Fibroblast of peridontal ligament (primary cell): Measurements from ENCODE around the gene FSD2.
"Not testable (repeated sequence)": the region's sequence is repeated elsewhere in the genome, so short reads cannot be mapped to it uniquely, and the experiment has no call there.

Source experiments
- DNase-seq: peaks from one replicate; pipeline ENCODE4 v3.0.0-alpha.2; 2010; ENCODE audit errors: extremely low read depth

FSD2 gene

DNA sequence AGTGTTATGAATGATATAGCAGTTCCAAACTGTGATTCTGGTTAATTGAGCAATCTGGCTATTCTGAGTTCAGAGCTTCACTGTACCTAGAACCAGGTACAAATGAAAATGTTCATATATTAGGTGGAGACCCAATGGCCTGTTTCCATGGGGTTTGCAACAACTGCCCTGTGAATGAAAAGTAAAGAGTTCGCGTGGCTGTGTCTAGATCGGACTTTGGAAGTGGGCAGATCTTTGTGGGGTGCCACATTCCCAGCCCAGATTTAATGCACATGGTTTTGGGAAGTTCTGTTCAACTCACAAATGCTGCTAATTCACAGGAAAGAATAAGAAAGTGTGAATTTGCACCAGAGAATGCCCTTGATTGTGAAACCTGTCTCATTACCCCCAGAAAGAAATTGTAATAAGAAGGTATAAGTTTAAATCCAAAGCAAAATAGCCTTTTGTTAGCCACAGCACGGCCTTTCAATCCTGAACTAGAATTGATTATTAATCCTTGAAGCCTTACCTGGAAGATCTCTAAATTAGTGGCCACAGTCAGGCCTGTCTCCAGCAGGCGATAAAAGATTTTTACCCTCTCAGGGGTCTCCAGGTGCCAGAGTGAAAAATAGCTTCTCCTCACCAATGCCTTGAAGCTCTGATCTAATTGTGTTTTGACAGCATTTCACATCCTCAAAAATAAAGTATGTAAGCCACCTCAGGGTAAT lies 26.2 kb upstream of the FSD2 start:
- no peak for DNase-seq

DNA sequence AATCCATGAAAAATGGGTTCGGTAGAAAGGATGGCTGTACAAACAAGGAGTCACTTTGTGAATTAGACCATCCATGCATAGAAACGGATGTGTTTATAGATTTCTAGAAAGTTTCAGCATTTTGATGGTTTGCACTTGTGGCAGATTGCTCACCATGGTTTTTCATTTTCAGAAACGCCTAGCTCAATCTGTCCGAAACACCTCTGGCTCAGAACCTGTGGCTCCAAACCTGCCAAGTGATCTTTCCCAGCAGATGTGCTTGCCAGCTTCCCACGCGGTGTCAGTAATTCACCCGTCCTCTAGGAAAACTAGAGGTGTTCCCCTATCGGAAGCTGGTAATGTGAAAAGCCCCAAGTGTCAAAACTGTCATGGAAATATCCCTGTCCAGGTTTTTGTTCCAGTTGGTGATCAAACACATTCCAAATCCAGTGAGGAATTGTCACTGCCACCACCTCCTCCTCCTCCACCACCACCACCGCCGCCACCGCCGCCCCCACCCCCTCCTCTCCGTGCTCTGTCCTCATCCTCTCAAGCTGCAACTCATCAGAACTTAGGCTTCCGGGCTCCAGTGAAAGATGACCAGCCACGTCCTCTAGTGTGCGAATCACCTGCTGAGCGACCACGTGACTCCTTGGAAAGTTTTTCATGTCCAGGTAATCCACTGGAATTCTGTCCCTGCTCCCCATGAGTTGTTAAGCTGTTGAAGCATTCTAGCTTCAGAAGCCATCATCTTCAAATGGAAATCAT lies 24.7 kb upstream of the FSD2 start:
- DNase-seq, result no peak

DNA sequence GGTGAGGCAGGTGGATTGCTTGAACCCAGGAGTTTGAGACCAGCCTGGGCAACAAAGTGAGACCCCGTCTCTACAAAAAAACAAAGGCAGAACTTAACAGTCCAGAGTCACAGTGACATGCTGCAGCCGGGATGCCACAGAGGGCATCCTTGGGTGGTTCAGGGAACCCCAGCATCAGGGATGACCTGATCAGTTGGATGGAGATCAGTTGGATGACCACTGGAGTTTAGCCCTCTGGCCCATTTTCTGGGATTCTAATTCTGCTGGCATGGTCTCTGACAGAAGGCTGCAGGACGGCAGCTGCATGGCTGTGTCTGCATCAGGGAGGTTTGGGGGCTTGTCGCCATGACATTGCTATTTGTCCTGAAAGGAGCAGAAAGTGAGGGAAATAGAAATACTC lies 23.4 kb upstream of the FSD2 start:
- DNase-seq, result no peak

DNA sequence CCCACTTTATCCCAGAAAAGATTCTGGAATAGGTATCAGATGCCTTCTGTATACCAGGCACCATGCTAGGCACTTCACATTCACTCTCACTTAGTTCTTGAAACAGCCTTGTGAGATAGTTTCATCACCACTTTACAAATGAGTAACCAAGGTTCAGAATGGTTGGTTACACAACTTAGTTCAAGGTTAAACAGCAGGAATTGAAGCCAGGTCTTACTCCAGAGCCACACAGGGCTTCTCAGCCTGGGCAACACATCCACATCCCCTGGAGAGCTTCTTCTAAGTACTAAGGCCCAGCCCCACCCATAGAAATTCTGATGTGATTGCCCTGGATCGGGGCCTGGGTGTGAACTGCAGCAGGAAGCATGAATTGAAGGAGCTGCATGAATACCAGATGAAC lies 22.2 kb upstream of the FSD2 start:
- DNase-seq, result no peak

DNA sequence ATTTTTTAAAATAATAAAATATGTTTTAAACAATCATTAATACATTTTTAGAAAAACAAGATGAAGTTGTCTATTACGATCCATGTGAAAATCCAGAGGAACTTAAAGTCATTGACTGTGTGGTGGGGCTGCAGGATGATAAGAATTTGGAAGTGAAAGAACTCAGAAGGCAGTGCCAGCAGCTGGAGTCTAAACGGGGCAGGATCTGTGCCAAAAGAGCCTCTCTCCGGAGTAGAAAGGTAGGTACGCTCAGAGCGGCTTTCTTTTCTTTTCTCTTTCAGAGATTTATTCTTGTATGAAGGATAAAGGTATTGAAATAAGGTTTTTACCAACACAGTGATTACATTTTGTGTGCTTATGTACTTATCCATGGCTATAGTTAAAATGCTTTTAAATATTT lies 17.2 kb upstream of the FSD2 start:
- DNase-seq, result no peak

DNA sequence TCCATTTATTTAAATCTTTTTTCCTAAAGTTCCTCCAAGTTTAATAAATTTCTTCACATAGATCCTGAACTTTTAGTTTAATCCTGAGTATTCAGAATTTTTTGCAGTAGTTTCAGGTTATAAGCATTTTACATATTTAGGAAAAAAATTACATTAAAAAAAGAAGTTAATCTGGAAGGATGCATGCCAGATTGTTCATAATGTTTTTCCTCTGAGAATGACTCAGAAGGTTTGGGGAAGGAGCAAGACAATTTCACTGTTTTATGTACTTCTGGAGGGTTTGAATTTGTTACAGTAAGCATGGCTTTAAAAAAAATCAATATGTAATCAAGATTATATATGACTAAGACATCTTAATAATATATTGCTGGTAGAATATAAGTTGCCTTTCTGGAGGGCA lies 16.0 kb upstream of the FSD2 start:
- DNase-seq, result not testable (repeated sequence)

DNA sequence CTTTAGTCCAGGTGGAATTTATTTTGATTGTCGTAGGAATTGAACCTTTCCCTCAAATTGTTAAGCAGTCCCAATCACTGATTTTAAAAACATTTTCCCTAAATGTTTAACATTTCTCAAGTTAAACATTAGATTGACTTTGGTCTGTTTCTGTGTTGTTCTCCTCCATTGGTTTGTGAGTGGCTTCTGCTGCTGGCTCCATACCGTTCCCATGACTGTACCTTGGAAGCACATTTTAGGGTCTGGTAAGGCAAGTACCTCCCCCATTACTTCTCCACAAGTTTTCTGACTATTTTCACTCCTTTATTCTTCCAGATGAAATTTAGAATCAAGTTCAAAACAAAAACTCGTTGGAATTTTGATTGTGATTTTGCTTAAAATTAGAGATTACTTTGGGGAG lies 15.5 kb upstream of the FSD2 start:
- DNase-seq, result not testable (repeated sequence)

DNA sequence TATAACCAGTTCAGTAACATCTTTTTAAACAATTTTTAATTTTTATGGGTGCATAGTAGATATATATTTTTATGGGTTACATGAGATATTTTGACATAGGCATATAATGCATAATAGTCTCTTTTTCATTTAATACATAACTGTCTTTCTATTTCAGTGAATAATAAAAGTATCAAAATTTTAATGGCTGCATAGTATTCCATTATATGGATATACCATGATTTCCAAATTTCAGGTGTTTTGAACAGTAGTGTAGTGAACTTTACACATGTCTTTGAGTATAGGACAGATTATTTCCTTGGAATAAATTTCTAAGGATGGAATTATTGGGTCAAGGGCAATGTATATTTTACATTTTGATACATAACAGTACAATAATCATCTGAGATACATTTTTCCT lies 14.3 kb upstream of the FSD2 start:
- DNase-seq, result no peak

DNA sequence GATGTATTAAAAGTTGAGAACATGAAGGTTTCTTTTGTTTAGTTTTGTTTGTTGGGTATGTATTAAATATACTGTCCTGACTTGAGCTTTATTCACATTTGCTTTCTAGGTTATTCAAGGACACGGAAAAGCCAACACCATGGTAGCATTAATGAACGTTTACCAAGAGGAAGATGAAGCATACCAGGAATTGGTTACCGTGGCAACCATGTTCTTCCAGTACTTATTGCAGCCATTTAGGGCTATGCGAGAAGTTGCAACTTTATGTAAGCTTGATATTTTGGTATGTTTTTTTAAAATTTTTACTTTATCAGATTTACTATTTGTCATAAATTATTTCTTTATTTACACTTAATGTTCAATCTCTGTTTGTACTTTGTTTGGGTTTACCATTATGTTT lies 7.1 kb upstream of the FSD2 start:
- DNase-seq, result no peak

DNA sequence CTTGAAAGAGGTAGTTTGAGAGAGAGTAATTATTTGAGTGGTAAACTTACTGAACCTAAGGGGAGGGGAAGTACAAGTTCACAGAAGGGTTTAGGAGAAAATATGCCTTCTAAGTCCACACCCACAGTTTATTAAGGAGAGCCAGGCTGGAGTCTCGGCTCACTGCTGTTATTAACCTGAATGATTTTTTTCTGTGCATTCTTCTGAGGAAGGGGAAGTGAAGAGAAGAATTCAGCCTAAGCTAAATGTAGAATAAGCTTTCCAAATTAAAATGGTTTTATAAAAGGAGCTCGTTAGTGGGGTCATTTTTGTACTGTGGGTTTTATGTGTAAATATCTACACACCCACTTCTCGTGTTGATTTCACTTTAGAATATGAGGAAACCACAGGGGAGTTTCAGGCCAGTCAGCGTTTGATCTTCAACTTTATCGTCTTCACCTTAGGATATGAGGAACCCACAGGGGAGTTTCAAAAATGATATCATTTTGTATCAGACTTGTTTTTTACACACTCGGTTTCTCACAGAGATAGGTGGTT lies 5.1 kb upstream of the FSD2 start:
- DNase-seq, result no peak

DNA sequence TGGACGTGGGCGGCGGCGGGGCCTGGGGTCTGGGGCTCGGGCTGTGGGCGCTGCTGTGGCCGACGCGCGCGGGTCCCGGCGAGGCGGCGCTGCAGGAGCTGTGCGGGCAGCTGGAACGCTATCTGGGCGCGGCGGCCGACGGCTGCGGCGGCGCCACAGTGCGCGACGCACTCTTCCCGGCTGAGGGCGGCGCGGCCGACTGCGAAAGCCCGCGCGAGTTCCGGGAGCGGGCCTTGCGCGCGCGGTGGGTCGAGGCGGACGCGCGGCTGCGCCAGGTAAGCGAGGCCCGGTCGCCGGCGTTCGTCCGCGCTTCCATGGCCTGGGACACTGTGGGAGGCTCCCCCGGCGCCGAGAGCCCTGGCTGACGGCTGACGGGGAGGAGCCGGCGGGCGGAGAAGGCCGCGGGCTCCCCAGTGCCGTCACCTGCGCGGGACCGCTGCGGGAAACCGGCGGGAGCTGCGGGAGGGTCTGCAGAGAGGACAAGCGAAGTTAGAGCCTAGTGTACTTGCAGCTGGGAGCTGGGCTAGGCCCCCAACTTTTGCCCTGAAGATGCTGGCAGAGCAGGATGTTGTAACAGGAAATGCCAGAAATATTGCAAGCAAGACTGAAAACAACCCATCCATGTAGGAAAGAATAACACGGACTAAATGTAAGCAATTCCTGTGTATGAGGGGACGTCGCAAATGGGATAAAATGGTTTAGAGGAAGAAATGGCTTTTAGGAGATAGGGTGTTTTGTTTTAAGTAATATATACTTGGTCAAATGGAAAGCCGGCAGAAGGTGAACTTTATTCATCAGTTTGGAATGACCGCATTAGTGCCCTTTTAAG lies 4.4 kb upstream of the FSD2 start:
- DNase-seq, result peak; percentile 58

DNA sequence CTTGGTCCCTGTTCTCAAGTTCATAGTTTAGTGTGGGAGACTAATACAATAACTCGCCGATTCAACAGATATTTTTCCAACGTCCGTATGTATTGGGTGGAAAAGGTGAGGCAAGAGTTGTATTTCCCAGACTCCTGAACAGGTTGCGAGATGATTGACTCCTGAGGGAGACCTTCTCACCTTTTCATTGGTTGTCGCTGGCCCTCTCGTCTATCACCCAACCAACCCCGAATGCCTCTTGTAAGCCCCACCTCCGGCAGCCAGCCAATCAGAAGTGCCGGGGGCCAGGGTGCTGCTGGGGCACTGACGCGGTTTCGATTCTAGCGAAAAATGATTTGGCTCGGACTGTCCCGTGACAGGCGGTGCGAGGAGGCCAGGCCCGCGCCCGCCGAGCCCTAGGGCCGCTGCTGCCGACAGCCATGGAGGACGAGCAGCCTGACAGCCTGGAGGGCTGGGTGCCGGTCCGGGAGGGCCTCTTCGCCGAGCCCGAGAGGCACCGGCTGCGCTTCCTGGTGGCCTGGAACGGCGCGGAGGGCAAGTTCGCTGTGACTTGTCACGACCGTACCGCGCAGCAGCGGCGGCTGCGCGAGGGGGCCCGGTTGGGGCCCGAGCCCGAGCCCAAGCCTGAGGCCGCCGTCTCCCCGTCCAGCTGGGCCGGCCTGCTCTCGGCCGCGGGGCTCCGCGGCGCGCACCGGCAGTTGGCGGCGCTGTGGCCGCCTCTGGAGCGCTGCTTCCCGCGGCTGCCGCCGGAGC lies 3.6 kb upstream of the FSD2 start, which contains the start of gene WHAMM:
Gene WHAMM, plus strand, starts transcription at position 321 of the 753 bp plus-strand sequence. Its CDS starts 99 bp downstream, at position 420.
- peak; percentile 98 for DNase-seq

DNA sequence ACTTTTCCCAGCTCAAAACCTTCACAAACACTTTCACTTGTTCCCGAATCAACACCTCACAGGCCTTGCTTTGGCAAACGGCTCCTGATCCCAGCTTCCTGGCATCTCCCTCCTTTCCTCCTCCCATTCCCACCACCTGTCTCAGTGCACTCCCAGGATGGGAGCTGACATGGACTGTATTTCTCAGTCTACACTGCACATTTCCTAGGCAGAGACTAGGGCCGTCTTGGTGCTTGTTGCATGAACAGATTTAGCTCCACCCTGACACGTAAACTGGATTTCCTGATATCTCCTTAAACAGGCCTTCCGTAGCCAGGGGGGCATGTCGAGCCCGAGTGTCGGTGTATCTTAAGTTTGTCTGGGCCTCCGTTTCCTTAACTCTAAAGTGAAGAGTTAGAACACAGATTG lies 2.8 kb upstream of the FSD2 start:
- no peak for DNase-seq

DNA sequence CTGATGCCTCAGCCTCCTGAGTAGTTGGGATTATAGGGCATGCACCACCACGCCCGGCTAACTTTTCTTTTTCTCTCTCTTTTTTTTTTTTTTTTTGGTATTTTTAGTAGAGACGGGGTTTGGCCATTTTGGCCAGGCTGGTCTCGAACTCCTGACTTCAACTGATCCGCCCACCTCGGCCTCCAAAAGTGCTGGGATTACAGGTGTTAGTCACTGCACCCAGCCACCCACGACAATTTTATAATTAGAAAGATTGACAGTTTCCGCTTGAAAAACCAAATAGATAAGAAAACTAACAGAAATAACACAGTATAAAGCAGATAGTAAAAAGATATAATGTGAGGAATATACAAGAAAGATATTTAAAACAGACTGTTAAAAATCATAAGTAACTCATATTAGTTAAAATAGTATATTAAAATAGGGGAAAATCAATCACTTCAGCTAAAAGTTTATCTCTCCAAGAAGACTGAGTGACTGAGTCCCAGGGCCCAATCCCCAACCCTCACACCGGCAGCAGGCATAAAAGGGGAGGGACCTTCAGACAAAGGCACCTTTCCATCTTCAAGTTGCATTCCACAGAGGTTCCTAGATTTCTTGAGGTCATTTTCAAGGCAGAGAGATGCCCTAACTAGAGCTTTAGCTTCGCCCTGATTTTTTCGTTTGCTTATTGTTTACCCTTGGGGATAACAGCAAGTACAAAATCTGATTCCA lies 2.2 kb upstream of the FSD2 start:
- no peak for DNase-seq

DNA sequence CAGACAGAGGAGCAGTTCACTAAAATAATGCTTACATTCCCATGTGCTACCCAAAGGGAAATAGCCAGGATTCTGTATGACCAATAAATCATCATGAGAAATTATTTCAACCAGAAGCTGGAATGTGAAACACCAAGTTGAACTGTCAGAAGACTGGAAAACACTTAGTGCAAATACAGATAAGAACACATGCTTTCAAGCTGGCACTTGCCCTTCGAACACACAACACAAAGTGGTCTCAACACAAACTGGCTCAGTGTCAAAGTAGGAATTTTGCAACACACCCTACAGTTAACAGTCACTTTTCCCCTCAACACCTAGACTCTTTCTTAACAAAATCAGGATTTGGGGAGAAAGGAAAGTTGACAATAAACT lies 1.3 kb downstream of the FSD2 start:
- peak; percentile 4 for DNase-seq

DNA sequence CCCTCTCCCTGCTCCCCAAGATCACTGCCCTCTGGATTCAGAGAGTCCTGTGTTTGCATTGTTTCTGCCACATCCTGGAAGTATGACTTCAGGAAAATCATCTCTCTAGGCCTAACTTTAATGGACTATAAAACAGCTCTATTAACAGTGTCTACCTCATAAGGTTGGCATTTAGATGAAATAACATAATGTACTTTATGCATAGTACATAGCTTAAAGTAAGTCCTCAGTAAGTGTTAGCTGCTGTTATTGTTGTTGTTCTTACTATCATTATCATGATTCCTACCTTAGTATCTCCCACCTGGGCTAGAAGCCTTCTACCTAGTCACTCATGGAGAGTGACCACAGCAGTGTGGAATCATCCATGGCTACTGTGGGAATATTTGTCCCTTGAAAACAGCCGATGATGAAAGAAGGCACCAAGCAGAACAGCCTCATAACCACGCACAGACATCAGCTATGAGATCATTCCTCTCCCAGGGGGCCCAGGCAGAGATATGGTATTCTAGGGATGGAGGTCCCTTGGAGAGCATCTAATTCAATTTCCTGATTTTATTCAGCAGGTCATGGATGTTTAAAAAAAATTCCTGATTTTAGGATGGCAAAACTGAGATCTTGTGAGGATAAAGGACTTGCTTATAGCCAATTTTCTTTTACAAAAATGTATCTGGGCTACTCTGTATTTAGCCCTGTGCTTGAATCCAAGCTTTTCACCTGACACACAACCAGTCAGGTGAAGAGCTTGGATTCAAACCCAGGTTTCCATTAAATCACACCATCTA lies 1.9 kb downstream of the FSD2 start:
- peak; percentile 19 for DNase-seq

DNA sequence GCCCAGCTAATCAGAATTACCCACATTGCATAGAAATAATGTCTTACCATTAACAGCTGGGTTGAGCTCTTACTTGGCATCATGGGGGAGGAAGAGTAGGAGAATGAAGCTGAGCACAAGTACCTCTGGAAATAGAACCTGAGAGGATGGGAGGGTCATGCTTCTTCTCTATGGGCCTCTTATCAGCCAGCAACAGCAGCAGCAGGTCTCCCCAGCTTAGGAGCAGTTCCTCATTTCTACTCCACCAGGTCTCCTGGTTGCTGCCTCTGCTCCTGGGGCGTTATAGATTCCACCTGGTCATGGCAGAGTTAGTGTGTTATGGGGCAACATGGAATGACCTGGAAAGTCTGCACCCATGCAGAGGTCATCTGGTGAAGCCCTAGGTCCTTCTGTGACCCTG lies 3.4 kb downstream of the FSD2 start:
- DNase-seq, result no peak

DNA sequence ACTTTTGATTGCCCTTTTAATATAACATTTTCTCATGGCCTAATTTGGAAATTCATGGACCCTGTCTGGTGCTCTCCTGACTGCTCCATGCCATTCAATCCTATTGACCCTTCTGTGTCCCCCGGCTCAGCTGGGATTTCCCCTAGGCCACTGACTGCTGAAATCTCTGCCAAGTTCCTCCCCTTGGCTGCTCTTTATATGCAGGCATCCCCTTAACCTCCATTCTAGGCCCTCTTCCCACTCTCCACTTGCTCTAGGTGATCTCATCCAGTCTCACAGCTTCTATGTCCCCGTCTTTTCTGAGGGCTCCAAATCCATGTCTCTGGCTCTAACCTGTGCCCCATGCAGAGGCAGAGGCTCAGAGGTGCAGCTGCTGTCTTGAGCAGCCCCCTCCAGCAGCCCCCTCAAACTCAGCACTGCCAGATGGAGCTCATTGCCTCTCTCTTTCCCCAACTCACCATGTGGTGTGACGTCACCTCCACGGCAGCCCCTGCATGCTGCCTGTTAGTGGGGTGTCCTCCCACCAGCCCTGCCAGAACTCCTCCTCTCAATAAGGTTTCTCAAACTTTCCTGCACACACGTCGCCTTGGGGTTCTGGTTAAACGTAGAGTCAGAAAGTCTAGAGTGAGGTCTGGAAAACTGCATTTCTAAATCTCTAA lies 6.6 kb downstream of the FSD2 start:
- no peak for DNase-seq

DNA sequence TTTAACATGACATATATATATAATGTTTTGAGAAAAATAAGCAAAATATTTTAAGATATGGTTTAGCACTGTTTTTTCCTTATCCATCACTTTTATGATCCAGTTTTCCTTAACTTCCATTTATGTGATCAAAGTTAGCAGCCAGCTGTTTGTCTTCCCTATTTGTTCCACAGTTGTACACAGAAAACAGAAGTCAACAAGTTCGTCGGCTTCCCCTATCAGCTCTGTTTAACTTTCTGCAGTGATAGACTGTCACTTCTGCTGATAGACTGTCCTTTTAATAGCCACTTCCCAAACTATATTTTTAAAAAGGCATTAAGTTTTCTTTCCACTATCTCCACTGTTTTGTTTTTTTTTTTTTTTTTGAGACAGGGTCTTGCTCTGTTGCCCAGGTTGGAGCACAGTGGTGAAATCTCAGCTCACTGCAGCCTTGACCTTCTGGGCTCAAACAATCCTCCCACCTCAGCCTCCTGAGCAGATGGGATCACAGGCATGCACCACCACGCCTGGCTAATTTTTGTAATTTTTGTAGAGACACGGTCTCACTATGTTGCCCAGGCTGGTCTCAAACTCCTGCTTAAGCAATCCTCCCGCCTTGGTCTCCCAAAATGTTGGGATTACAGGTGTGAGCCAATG lies 7.2 kb downstream of the FSD2 start:
- no peak for DNase-seq
